Measurements from ENCODE around the gene EEF1AKMT2. TPM values are rescaled to one million over a fixed set of nuclear protein-coding genes. Genes with fewer than 3 reads are reported as not detected.

The EEF1AKMT2 gene
- polyA plus RNA-seq, 2 of the 4 experiments (the other 2 are of a cell fraction), result 23.5 to 28.1 TPM

Small RNA genes within 50 kb of the gene (small RNA-seq; reads per million reads assigned to genes)
- 0 reads per million in 6 experiments for gene RF00019

Other genes with a start within 250 kb of the EEF1AKMT2 start
- gene FAM53B, start 47.5 kb downstream of the EEF1AKMT2 start, polyA plus RNA-seq (2011; rRNA removed), result 5.1 and 6.3 TPM in 2 replicates
- 8.2 to 8.5 TPM (median 8.2 TPM) in 3 replicates for gene FAM53B, start 47.5 kb downstream of the EEF1AKMT2 start, polyA plus RNA-seq (2017; fragmentation: RNase III; extraction: RNeasy Plus Mini Kit Qiagen cat#74134 plus additional on column Dnase treatment)
- gene ABRAXAS2, start 9.9 kb upstream of the EEF1AKMT2 start, polyA plus RNA-seq (2011; rRNA removed), result 17.9 and 25.9 TPM in 2 replicates
- 15.1 to 16.1 TPM (median 15.9 TPM) in 3 replicates for gene ABRAXAS2, start 9.9 kb upstream of the EEF1AKMT2 start, polyA plus RNA-seq (2017; fragmentation: RNase III; extraction: RNeasy Plus Mini Kit Qiagen cat#74134 plus additional on column Dnase treatment)
- gene ZRANB1, start 150.2 kb upstream of the EEF1AKMT2 start, polyA plus RNA-seq (2011; rRNA removed), result 18.4 and 19.5 TPM in 2 replicates
- gene ZRANB1, start 150.2 kb upstream of the EEF1AKMT2 start, polyA plus RNA-seq (2017; fragmentation: RNase III; extraction: RNeasy Plus Mini Kit Qiagen cat#74134 plus additional on column Dnase treatment), result 7.2 to 8.0 TPM (median 7.9 TPM) in 3 replicates